Astrocyte (in vitro differentiated cells and primary cell): ENCODE results near the gene GLRA1. TPM values are rescaled to one million over a fixed set of nuclear protein-coding genes. Genes with fewer than 3 reads are reported as not detected.

Experiments used
- DNase-seq: peaks from one replicate; pipeline ENCODE4 v3.0.0-alpha.2; 2010; ENCODE audit warnings: low read depth
- FAIRE-seq: peaks from 2 replicates; lab custom pipeline; 2011; peaks lifted over from hg19 to GRCh38; lab: Jason Lieb, UNC
- H2AFZ ChIP-seq: 2 replicates; pipeline ENCODE4 v1.6.0; 2012; ENCODE audit warnings: low read depth, low read length, inconsistent platforms
- H3K27ac ChIP-seq: 2 replicates; pipeline ENCODE4 v1.5.1; 2011; ENCODE audit warnings: low read depth, low read length, inconsistent platforms
- H3K27me3 ChIP-seq: 2 replicates; pipeline ENCODE4 v1.6.0; 2011; ENCODE audit warnings: low read length, inconsistent platforms; ENCODE audit not compliant: insufficient read depth
- H3K36me3 ChIP-seq: 2 replicates; pipeline ENCODE4 v1.5.1; 2011; ENCODE audit warnings: low read length, inconsistent platforms; ENCODE audit not compliant: insufficient read depth
- H3K4me1 ChIP-seq: 2 replicates; pipeline ENCODE4 v1.5.1; 2011; ENCODE audit warnings: low read length, inconsistent platforms; ENCODE audit not compliant: insufficient read depth
- H3K4me2 ChIP-seq: 2 replicates; pipeline ENCODE4 v1.6.0; 2012; ENCODE audit warnings: low read length, inconsistent platforms
- H3K4me3 ChIP-seq: 2 replicates; pipeline ENCODE4 v1.5.1; 2011; ENCODE audit warnings: low read depth, mild to moderate bottlenecking, low read length, inconsistent platforms; ENCODE audit not compliant: insufficient read depth
- H3K79me2 ChIP-seq: 2 replicates; pipeline ENCODE4 v1.6.0; 2012; ENCODE audit warnings: mild to moderate bottlenecking, low read length, inconsistent platforms; ENCODE audit not compliant: insufficient read depth
- H3K9ac ChIP-seq: 2 replicates; pipeline ENCODE4 v1.6.0; 2012; ENCODE audit warnings: mild to moderate bottlenecking, low read length, inconsistent platforms
- H3K9me3 ChIP-seq: 2 replicates; pipeline ENCODE4 v1.5.1; 2012; ENCODE audit warnings: low read depth, mild to moderate bottlenecking, low read length, inconsistent platforms; ENCODE audit not compliant: insufficient read depth
- H4K20me1 ChIP-seq: 2 replicates; pipeline ENCODE4 v1.6.0; 2012; ENCODE audit warnings: low read length, inconsistent platforms; ENCODE audit not compliant: insufficient read depth
- H3K27ac Mint-ChIP-seq: one replicate; pipeline ENCODE4 v1.8.0; 2021; ENCODE audit warnings: mild to moderate bottlenecking, mixed read lengths; ENCODE audit not compliant: unreplicated experiment
- H3K27me3 Mint-ChIP-seq: one replicate; pipeline ENCODE4 v1.8.0; 2021; ENCODE audit warnings: low read depth, mixed read lengths; ENCODE audit not compliant: unreplicated experiment
- H3K36me3 Mint-ChIP-seq: one replicate; pipeline ENCODE4 v1.8.0; 2021; ENCODE audit warnings: low read depth, mixed read lengths; ENCODE audit not compliant: unreplicated experiment
- H3K4me1 Mint-ChIP-seq: one replicate; pipeline ENCODE4 v1.8.0; 2021; ENCODE audit warnings: low read depth, mixed read lengths; ENCODE audit not compliant: unreplicated experiment
- H3K4me3 Mint-ChIP-seq: one replicate; pipeline ENCODE4 v1.8.0; 2021; ENCODE audit warnings: mild to moderate bottlenecking, moderate library complexity, mixed read lengths; ENCODE audit not compliant: unreplicated experiment
- H3K9me3 Mint-ChIP-seq: one replicate; pipeline ENCODE4 v1.8.0; 2021; ENCODE audit warnings: mild to moderate bottlenecking, mixed read lengths; ENCODE audit not compliant: unreplicated experiment
- CTCF ChIP-seq: IDR thresholded peaks from 2 replicates; pipeline ENCODE4 v1.5.1; 2011; ENCODE audit warnings: low read depth, mild to moderate bottlenecking, inconsistent platforms, low read length, moderate library complexity; ENCODE audit not compliant: insufficient read depth
- EZH2 ChIP-seq: IDR thresholded peaks from 2 replicates; pipeline ENCODE4 v1.6.1; 2012; ENCODE audit warnings: mild to moderate bottlenecking, low read length, inconsistent platforms; ENCODE audit not compliant: insufficient read depth
- total RNA-seq: library from RNA; stranded (reverse); gene quantifications from 2 replicates; pipeline ENCODE4 v1.2.1, GENCODE V29; 2021

Gene GLRA1
- total RNA-seq, 1 donor from 2014 or later = not detected

DNA sequence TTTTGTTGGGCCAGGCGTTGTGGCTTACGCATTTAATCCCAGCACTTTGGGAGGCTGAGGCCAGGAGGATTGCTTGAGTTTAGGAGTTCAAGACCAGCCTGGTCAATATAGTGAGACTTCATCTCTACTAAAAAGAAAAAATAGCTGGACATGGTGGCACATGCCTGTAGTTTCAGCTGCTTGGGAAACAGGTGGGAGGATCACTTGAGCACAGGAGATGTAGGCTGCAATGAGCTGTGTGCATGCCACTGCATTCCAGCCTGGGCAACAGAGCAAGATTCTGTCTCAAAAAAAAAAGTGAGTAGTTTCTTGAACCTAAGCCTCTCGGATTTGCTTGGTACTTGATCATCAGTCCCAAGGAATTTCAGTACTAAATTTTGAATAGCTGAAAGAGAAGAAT, 126.0 kb downstream of the GLRA1 start:
- H3K4me2 ChIP-seq = no peak overlapping the region
- H3K4me1 ChIP-seq = peaks cover 4% of the 10 kb centered on the region
- no peak for DNase-seq
- H3K9ac ChIP-seq = no peak overlapping the region
- peaks cover 65% of the 10 kb centered on the region for H3K79me2 ChIP-seq
- no peak overlapping the region for H3K4me3 ChIP-seq
- peaks cover 18% of the 10 kb centered on the region for H3K36me3 Mint-ChIP-seq
- no peak overlapping the region for H2AFZ ChIP-seq
- H3K27me3 ChIP-seq = no peaks in the 10 kb centered on the region
- H3K36me3 ChIP-seq = peaks cover 64% of the 10 kb centered on the region
- FAIRE-seq = no peak
- H3K27ac Mint-ChIP-seq = no peak overlapping the region
- no peak overlapping the region for H3K4me3 Mint-ChIP-seq
- TF ChIP-seq EZH2 (no peak), CTCF (no peak)
- H3K4me1 Mint-ChIP-seq = peaks cover 8% of the 10 kb centered on the region
- no peak overlapping the region for H3K27ac ChIP-seq
- H3K9me3 ChIP-seq = no peaks in the 10 kb centered on the region
- peaks cover 73% of the 10 kb centered on the region for H4K20me1 ChIP-seq
- H3K27me3 Mint-ChIP-seq = no peaks in the 10 kb centered on the region
- H3K9me3 Mint-ChIP-seq = no peaks in the 10 kb centered on the region

DNA sequence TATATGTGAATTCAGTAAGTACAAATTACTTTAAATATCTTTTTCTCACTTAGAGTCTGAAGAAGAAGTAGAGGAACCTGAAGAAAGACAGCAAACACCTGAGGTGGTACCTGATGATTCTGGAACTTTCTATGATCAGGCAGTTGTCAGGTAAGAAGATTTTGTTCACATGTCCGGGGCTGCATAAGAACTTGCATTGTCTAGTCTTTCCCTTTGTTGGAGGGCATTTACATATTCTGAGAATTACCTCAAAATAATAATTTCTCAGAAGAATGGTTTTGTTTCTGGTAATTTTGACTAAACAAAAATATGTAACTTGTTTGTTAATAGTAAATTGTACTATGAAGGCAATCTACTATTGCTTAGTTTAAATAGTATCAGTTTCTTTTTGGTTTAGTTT, 129.2 kb downstream of the GLRA1 start:
- Mint-ChIP-seq H3K4me3 (no peak overlapping the region), H3K4me1 (peaks cover 8% of the 10 kb centered on the region), H3K36me3 (peaks cover 18% of the 10 kb centered on the region), H3K27ac (no peak overlapping the region), H3K9me3 (no peaks in the 10 kb centered on the region), H3K27me3 (no peaks in the 10 kb centered on the region)
- Histone ChIP-seq H3K36me3 (peaks cover 68% of the 10 kb centered on the region), H3K27me3 (no peaks in the 10 kb centered on the region), H3K4me1 (peaks cover 4% of the 10 kb centered on the region), H3K9ac (no peak overlapping the region), H3K4me2 (no peak overlapping the region), H3K79me2 (peaks cover 89% of the 10 kb centered on the region), H3K27ac (no peak overlapping the region), H4K20me1 (peaks cover 85% of the 10 kb centered on the region), H3K4me3 (no peak overlapping the region), H2AFZ (no peak overlapping the region), H3K9me3 (no peaks in the 10 kb centered on the region)
- FAIRE-seq (no peak), DNase-seq (no peak)
- no peak for TF ChIP-seq EZH2
- no peak for TF ChIP-seq CTCF

DNA sequence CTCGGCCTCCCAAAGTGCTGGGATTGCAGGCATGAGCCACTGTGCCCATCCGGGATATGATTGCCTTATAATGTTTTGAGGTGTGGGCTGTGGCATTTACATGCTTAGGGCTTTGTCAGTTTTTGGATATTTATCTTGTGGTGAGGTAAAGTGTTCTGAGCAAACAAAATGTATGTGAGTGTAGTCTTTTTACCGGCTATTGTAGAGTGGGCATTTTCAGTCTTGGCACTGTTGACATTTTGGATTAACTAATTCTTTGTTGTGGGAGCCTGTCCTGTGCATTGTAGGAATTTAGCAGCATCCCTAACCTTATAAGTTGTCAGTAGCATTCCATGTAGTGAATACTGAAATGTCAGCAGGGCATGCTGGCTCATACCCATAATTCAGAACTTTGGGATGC, 131.3 kb downstream of the GLRA1 start:
- Histone ChIP-seq H3K27ac (no peak overlapping the region), H3K27me3 (no peaks in the 10 kb centered on the region), H3K4me2 (no peak overlapping the region), H4K20me1 (peaks cover 82% of the 10 kb centered on the region), H3K9me3 (no peaks in the 10 kb centered on the region), H3K9ac (no peak overlapping the region), H3K79me2 (peaks cover 97% of the 10 kb centered on the region), H2AFZ (no peak overlapping the region), H3K4me1 (no peaks in the 10 kb centered on the region), H3K36me3 (peaks cover 64% of the 10 kb centered on the region), H3K4me3 (no peak overlapping the region)
- no peaks in the 10 kb centered on the region for H3K27me3 Mint-ChIP-seq
- DNase-seq (no peak), FAIRE-seq (no peak)
- peaks cover 22% of the 10 kb centered on the region for H3K36me3 Mint-ChIP-seq
- H3K27ac Mint-ChIP-seq = no peak overlapping the region
- no peak overlapping the region for H3K4me3 Mint-ChIP-seq
- no peaks in the 10 kb centered on the region for H3K9me3 Mint-ChIP-seq
- peaks cover 2% of the 10 kb centered on the region for H3K4me1 Mint-ChIP-seq
- TF ChIP-seq EZH2 (no peak), CTCF (no peak)
